ENCODE results near the gene ANKRD40CL. TPM values are rescaled to one million over a fixed set of nuclear protein-coding genes. Genes with fewer than 3 reads are reported as not detected.
"Not testable (repeated sequence)": the region's sequence is repeated elsewhere in the genome, so short reads cannot be mapped to it uniquely, and the experiment has no call there.

The ANKRD40CL gene
- total RNA-seq, 3 donors from 2014 or later, result 32.2 to 96.7 (median 57.6) TPM

- Histone ChIP-seq H3K36me3 (ENCODE audit: low read depth) (no peaks in the 10 kb centered on the region), H3K4me3 (no peak overlapping the region), H3K4me1 (ENCODE audit: low read depth) (peaks cover 81% of the 10 kb centered on the region), H3K9me3 (no peaks in the 10 kb centered on the region)
- ATAC-seq, result peak; percentile 52
- intact Hi-C loops (cut with DNase I, micrococcal nuclease), result no loop called here
- DNase-seq, result no peak
- no peak for TF ChIP-seq CTCF (IDR thresholded peaks at IDR 0.05)
These were observed 39.2 kb downstream of the ANKRD40CL start for GRCh38 chr17:50728112-50728429.

GRCh38 chr17:50725769-50726655, 41.3 kb downstream of the ANKRD40CL start:
- TF ChIP-seq CTCF (IDR thresholded peaks at IDR 0.05), result no peak
- Histone ChIP-seq H3K4me3 (no peak overlapping the region), H3K4me1 (ENCODE audit: low read depth) (peaks cover 85% of the 10 kb centered on the region), H3K9me3 (no peaks in the 10 kb centered on the region), H3K36me3 (ENCODE audit: low read depth) (no peaks in the 10 kb centered on the region)
- intact Hi-C loops (cut with DNase I, micrococcal nuclease), result no loop called here
- DNase-seq (no peak), ATAC-seq (peak; percentile 53)

- DNase-seq; intact Hi-C loops (cut with DNase I, micrococcal nuclease); ATAC-seq; H3K9me3 ChIP-seq; H3K36me3 ChIP-seq (ENCODE audit: low read depth); H3K4me3 ChIP-seq: not testable (repeated sequence)
- peaks cover 78% of the 10 kb centered on the region for H3K4me1 ChIP-seq (ENCODE audit: low read depth)
These were observed 42.7 kb downstream of the ANKRD40CL start for GRCh38 chr17:50724622-50725021.

- Histone ChIP-seq H3K4me3 (no peak overlapping the region), H3K4me1 (ENCODE audit: low read depth) (peaks cover 60% of the 10 kb centered on the region), H3K9me3 (no peaks in the 10 kb centered on the region), H3K36me3 (ENCODE audit: low read depth) (no peaks in the 10 kb centered on the region)
- TF ChIP-seq CTCF (IDR thresholded peaks at IDR 0.05), result no peak
- intact Hi-C loops (cut with DNase I, micrococcal nuclease), result no loop called here
- DNase-seq (no peak), ATAC-seq (no peak)
These were observed 44.6 kb downstream of the ANKRD40CL start for GRCh38 chr17:50722746-50723145.

GRCh38 chr17:50721194-50722010, 45.9 kb downstream of the ANKRD40CL start:
- H3K9me3 ChIP-seq, result no peaks in the 10 kb centered on the region
- DNase-seq (no peak), ATAC-seq (no peak)
- H3K4me1 ChIP-seq (ENCODE audit: low read depth), result peaks cover 47% of the 10 kb centered on the region
- H3K4me3 ChIP-seq, result no peak overlapping the region
- H3K36me3 ChIP-seq (ENCODE audit: low read depth), result no peaks in the 10 kb centered on the region
- TF ChIP-seq CTCF (IDR thresholded peaks at IDR 0.05), result no peak
- intact Hi-C loops (cut with DNase I, micrococcal nuclease), result no loop called here
